A549 treated with CpdA at 1 μM for 4 hours (cell line): Measurements from ENCODE around the gene SLX4. TPM values are rescaled to one million over a fixed set of nuclear protein-coding genes. Genes with fewer than 3 reads are reported as not detected.

ENCODE experiments used
- total RNA-seq: library from RNA; stranded (reverse); fragments of 200-300 nt; extraction: Qiagen RNA extraction; gene quantifications from 5 replicates; pipeline ENCODE4 v1.2.3, GENCODE V29; 2022; ENCODE audit warnings: low read depth

Gene SLX4, protein sequence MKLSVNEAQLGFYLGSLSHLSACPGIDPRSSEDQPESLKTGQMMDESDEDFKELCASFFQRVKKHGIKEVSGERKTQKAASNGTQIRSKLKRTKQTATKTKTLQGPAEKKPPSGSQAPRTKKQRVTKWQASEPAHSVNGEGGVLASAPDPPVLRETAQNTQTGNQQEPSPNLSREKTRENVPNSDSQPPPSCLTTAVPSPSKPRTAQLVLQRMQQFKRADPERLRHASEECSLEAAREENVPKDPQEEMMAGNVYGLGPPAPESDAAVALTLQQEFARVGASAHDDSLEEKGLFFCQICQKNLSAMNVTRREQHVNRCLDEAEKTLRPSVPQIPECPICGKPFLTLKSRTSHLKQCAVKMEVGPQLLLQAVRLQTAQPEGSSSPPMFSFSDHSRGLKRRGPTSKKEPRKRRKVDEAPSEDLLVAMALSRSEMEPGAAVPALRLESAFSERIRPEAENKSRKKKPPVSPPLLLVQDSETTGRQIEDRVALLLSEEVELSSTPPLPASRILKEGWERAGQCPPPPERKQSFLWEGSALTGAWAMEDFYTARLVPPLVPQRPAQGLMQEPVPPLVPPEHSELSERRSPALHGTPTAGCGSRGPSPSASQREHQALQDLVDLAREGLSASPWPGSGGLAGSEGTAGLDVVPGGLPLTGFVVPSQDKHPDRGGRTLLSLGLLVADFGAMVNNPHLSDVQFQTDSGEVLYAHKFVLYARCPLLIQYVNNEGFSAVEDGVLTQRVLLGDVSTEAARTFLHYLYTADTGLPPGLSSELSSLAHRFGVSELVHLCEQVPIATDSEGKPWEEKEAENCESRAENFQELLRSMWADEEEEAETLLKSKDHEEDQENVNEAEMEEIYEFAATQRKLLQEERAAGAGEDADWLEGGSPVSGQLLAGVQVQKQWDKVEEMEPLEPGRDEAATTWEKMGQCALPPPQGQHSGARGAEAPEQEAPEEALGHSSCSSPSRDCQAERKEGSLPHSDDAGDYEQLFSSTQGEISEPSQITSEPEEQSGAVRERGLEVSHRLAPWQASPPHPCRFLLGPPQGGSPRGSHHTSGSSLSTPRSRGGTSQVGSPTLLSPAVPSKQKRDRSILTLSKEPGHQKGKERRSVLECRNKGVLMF (N-terminal part only)
- total RNA-seq = 4.2 to 6.0 TPM (median 5.2 TPM) in 5 replicates

DNA sequence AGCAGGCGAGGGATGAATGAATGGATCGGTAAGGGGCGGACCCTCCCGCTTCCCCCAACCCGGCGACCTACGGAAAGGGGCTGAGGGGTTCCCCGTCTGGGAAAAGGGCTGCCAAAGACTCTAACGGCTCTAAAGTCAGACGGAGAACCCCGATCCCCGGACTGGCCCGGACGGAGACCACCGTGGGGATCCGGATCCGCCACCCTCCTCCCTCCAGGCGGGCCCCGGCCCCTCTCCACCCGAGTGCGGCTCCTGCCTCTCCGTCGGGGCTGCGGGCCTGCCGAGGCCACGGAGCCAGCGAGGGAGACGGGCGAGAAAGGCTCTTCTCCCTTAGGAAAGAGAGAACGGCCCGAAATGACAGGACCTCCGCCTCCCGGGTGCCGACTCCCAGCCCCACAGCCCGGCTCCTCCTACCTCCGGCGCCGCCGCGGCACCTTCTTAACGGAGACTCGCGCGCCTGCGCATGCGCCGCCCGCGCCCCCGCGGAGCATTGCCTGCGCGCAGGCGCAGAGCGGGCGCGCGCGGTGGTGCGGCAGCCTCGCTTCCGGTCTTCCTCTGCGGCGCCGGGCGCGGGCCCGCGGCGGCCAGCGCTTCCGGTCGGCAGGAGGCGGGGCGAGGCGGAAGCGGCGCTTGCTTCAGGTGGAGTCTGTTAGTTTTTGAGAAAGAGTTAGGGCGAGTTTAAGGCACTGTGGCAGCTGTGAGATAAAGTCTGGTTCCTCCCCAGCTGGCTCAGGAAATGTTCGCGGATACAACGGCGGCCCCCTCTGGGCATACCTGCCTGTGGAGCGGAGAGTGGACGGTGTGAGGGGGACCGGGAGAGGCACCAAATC is at the start of gene SLX4:
Gene SLX4, minus strand, starts transcription at position 461 of the 830 bp plus-strand sequence. CDS start 2,642 bp downstream, outside the sequence.

DNA sequence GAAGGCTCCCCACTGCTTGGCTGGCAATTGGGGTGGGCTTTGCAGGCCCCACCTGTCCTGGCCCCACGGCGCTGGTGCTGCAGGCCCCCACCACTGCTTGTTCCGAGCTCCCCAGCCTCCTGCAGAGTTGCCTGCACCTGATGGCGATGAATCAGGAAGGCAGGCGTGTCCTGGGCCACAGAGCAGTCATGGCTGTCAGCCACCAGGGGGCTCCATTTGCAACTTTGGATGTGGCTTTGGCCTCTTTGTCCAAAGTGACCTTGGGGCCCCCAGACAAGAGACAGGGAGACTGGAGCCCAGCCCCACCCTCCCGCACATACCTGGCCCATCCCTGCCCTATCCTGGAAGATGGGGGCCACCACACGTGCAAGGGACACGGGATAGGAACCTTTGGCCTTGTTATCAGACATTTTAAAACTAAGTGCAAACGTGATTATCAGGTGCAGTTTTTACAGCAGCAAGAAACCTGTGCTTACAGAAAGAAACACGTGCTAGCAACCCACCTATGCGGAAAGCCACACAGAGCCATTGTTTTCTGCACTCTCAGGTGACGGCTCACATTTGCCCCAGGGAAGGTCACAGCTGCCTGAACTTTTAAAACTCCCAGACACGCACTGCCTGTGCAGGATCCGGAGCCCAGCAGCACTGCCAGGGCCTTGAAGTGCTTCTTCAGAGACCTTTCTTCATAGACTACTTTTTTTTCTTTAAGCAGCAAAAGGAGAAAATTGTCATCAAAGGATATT is 43.0 kb upstream of the SLX4 start, which contains the start of gene DNASE1:
Gene DNASE1, plus strand, starts transcription at position 443 of the 743 bp plus-strand sequence. CDS start 683 bp downstream, outside the sequence.

DNA sequence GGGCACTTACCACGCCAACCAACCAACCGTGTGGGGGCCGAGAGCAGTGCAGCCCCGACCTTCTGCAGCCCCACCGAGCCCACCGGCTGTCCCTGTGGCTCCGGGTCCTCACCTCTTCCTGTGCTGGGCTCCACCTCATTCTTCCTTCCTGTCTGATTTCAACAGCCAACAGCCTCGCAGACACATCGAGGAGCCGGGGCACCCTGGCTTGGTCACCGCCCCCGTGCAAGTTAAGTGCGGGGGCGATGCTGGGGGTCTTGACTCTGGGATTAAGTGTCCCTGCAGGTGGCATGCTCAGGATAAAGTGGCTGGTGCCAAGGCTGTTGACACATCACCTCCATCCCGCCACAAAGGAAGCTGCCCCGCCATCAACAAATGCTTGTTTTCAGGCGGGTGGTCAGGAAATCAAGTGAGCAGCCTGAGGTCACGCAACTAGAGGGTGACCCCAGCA is 34.1 kb downstream of the SLX4 start, which contains the start of gene NLRC3:
Gene NLRC3, minus strand, starts transcription at position 102 of the 451 bp plus-strand sequence. CDS start 12,367 bp downstream, outside the sequence.

Other genes with a start within 250 kb of the SLX4 start
- gene ZSCAN32, start 210.6 kb downstream of the SLX4 start, total RNA-seq = 9.6 to 19.4 TPM (median 14.7 TPM) in 5 replicates
- 13.0 to 16.8 TPM (median 14.3 TPM) in 5 replicates for gene ZNF174, start 210.4 kb downstream of the SLX4 start, total RNA-seq
- 0.90 to 1.3 TPM (median 1.1 TPM) in 5 replicates for gene ZNF597, start 168.1 kb downstream of the SLX4 start, total RNA-seq
- gene NAA60, start 167.9 kb downstream of the SLX4 start, total RNA-seq = 50.7 to 54.8 TPM (median 51.4 TPM) in 5 replicates
- not detected in 5 replicates for gene C16orf90, start 116.1 kb downstream of the SLX4 start, total RNA-seq
- gene CLUAP1, start 110.6 kb downstream of the SLX4 start, total RNA-seq = 17.2 to 22.9 TPM (median 19.4 TPM) in 5 replicates
- 0.01 to 0.05 TPM in 2 of 5 replicates, not detected in the others for gene NLRC3, start 34.2 kb downstream of the SLX4 start, total RNA-seq
- 1.9 to 5.2 TPM (median 4.2 TPM) in 5 replicates for gene DNASE1, start 43.1 kb upstream of the SLX4 start, total RNA-seq
- gene TRAP1, start 105.9 kb upstream of the SLX4 start, total RNA-seq = 112 to 140 TPM (median 133 TPM) in 5 replicates